CD4-positive, alpha-beta memory T cell (primary cell): Measurements from ENCODE around the gene TNIP1. TPM values are rescaled to one million over a fixed set of nuclear protein-coding genes. Genes with fewer than 3 reads are reported as not detected.
A peak's percentile ranks its signal among the peaks of the same experiment; 100 is the strongest.

Experiments used
- CTCF ChIA-PET: fragments of 350-600 bp; sonication (Branson Sonifier 250); formaldehyde crosslinking; loops from one replicate; lab custom pipeline; 2021; ENCODE audit warnings: inconsistent platforms; ENCODE audit not compliant: partially characterized antibody; lab: Charles Lee
- POLR2A ChIA-PET: fragments of 350-600 bp; sonication (Branson Sonifier 250); formaldehyde crosslinking; loops from one replicate; lab custom pipeline; 2021; ENCODE audit not compliant: partially characterized antibody; lab: Charles Lee
- DNase-seq, 5 donors: peaks; one replicate each; pipeline versions ENCODE4 v3.0.0 to v3.0.0-alpha.2; 2020 to 2022; ENCODE audit warnings: mixed read lengths in 1 of 5
- H3K27ac ChIP-seq: one replicate; pipeline ENCODE4 v1.7.0; 2013; ENCODE audit warnings: low read depth, low read length
- H3K27me3 ChIP-seq: 2 replicates; pipeline ENCODE4 v1.7.0; 2013; ENCODE audit warnings: mild to moderate bottlenecking, low read length, moderate library complexity; ENCODE audit not compliant: insufficient read depth
- H3K36me3 ChIP-seq: 2 replicates; pipeline ENCODE4 v1.7.0; 2013; ENCODE audit warnings: mild to moderate bottlenecking, low read length, moderate library complexity; ENCODE audit not compliant: insufficient read depth
- H3K4me1 ChIP-seq: 2 replicates; pipeline ENCODE4 v1.7.0; 2013; ENCODE audit warnings: mild to moderate bottlenecking, low read length, moderate library complexity; ENCODE audit not compliant: insufficient read depth
- H3K4me3 ChIP-seq, 2 donors: one replicate each; pipeline ENCODE4 v1.7.0; 2013; ENCODE audit warnings: low read length in 2 of 2, mild to moderate bottlenecking in 1 of 2
- H3K9me3 ChIP-seq, 2 donors: one replicate each; pipeline ENCODE4 v1.7.0; 2013; ENCODE audit warnings: low read length in 2 of 2, control low read depth in 1 of 2; ENCODE audit not compliant: control insufficient read depth in 1 of 2
- H3K27ac Mint-ChIP-seq, 7 donors: one replicate each; pipeline ENCODE4 v1.8.0; 2020 to 2021; ENCODE audit warnings: mixed read lengths in 7 of 7, mild to moderate bottlenecking in 6 of 7, inconsistent platforms in 3 of 7, moderate library complexity in 3 of 7
- H3K27me3 Mint-ChIP-seq, 2 donors: one replicate each; pipeline ENCODE4 v1.8.0; 2020 to 2021; ENCODE audit warnings: mixed read lengths in 2 of 2
- H3K36me3 Mint-ChIP-seq, 2 donors: one replicate each; pipeline ENCODE4 v1.8.0; 2020 to 2021; ENCODE audit warnings: mixed read lengths in 2 of 2, inconsistent platforms in 1 of 2, mild to moderate bottlenecking in 1 of 2
- H3K4me1 Mint-ChIP-seq, 4 donors: one replicate each; pipeline ENCODE4 v1.8.0; 2020 to 2021; ENCODE audit warnings: mixed read lengths in 4 of 4, mild to moderate bottlenecking in 1 of 4
- H3K4me3 Mint-ChIP-seq, 8 donors: one replicate each; pipeline ENCODE4 v1.8.0; 2020 to 2021; ENCODE audit warnings: mixed read lengths in 8 of 8, mild to moderate bottlenecking in 7 of 8, moderate library complexity in 6 of 8, inconsistent platforms in 3 of 8
- H3K9me3 Mint-ChIP-seq, 8 donors: one replicate each; pipeline ENCODE4 v1.8.0; 2020 to 2021; ENCODE audit warnings: mixed read lengths in 8 of 8, mild to moderate bottlenecking in 5 of 8, inconsistent platforms in 3 of 8, moderate library complexity in 1 of 8
- intact Hi-C: fragments of 100-400 bp; cut with micrococcal nuclease; formaldehyde crosslinking; loops from one replicate; pipeline ENCODE4 v1.15.1; 2023
- polyA plus RNA-seq, 2 donors: library from polyadenylated mRNA; unstranded; fragments of 300-500 nt; fragmentation: Illumina TruSeq; gene quantifications; one replicate each; pipeline ENCODE4 v1.2.3, GENCODE V29; 2021
- total RNA-seq, 2 experiments: library from RNA; stranded (reverse); gene quantifications; one replicate each; pipeline ENCODE4 v1.2.3, GENCODE V29; 2021

Gene TNIP1
- total RNA-seq (100 to 1,000 TPM; 227 to 233 TPM), polyA plus RNA-seq (10 to 100 TPM; 31.5 to 70.2 TPM)

GRCh38 chr5:151080613-151081430, at the start of gene TNIP1:
TNIP1 (minus strand) TSS chr5:151081034; CDS start chr5:151065095, 15,939 bp downstream.
- Histone ChIP-seq H3K9me3 (no peaks in the 10 kb centered on the region), H3K4me3 (peak within 1 kb of the TSS; percentile 61 to 87), H3K36me3 (peaks cover 13% of the 10 kb centered on the region), H3K27ac (peak within 1 kb of the TSS; percentile 99), H3K4me1 (peaks cover 89% of the 10 kb centered on the region), H3K27me3 (no peaks in the 10 kb centered on the region)
- Mint-ChIP-seq H3K36me3 (peaks cover 20 to 37% of the 10 kb centered on the region in 2 donors), H3K27ac (peak within 1 kb of the TSS; percentile 76 to 98 (median 96)), H3K4me1 (peaks cover 69 to 94% (median 76%) of the 10 kb centered on the region in 4 donors), H3K27me3 (no peaks in the 10 kb centered on the region), H3K9me3 (peaks cover 0 to 5% (median 0%) of the 10 kb centered on the region in 8 donors), H3K4me3 (peak within 1 kb of the TSS; percentile 88 to 98 (median 94))
- POLR2A ChIA-PET: interaction anchor here (0.7 to 6.8 kb wide), 25 partner anchors 9 to 668 kb away, joined by 3 to 106 read pairs (median 4); partner anchors contain the start of genes ANXA6, CCDC69, CD74 and GM2A
- CTCF ChIA-PET: interaction anchor here (1.5 to 7.4 kb wide), 8 partner anchors 12 to 68 kb away, joined by 4 to 80 read pairs (median 7); no protein-coding TSS in a partner anchor
- peak; percentile 91 to 97 (median 93) for DNase-seq
- intact Hi-C loops: loop anchor here (1.0 to 5.0 kb wide), 3 partner anchors 34 to 171 kb away; partner anchors contain the start of genes ANXA6 and GM2A

GRCh38 chr5:151130235-151130921, 49.5 kb upstream of the TNIP1 start:
- no peaks in the 10 kb centered on the region for H3K27me3 Mint-ChIP-seq
- no peak for DNase-seq
- intact Hi-C loops: no loop called here
- peaks cover 88 to 96% of the 10 kb centered on the region in 2 donors for H3K36me3 Mint-ChIP-seq
- H3K4me3 Mint-ChIP-seq: no peak overlapping the region
- H3K9me3 Mint-ChIP-seq: no peaks in the 10 kb centered on the region
- peak overlapping the region; percentile 27 for H3K27ac ChIP-seq
- H3K27me3 ChIP-seq: no peaks in the 10 kb centered on the region
- peaks cover 54 to 87% (median 74%) of the 10 kb centered on the region in 4 donors for H3K4me1 Mint-ChIP-seq
- H3K36me3 ChIP-seq: peaks cover 88% of the 10 kb centered on the region
- no peaks in the 10 kb centered on the region for H3K9me3 ChIP-seq
- no peak overlapping the region for H3K4me3 ChIP-seq
- ChIA-PET POLR2A (interaction anchor here (0.6 to 13.2 kb wide), 8 partner anchors 11 to 84 kb away, joined by 3 to 249 read pairs (median 4); partner anchors contain the start of gene ANXA6), CTCF (interaction anchor here (1.2 to 50.2 kb wide), 6 partner anchors 14 to 110 kb away, joined by 3 to 2066 read pairs (median 24); partner anchors contain the start of gene ANXA6)
- peaks cover 57% of the 10 kb centered on the region for H3K4me1 ChIP-seq
- peak overlapping the region in 6 of 7 donors; percentile 79 to 96 (median 87) for H3K27ac Mint-ChIP-seq

- no peak overlapping the region for H3K4me3 Mint-ChIP-seq
- intact Hi-C loops: loop anchor here (10.0 kb wide), 1 partner anchor 186 kb away; no protein-coding TSS in a partner anchor
- peaks cover 61% of the 10 kb centered on the region for H3K4me1 ChIP-seq
- peaks cover 86 to 93% of the 10 kb centered on the region in 2 donors for H3K36me3 Mint-ChIP-seq
- H3K36me3 ChIP-seq: peaks cover 87% of the 10 kb centered on the region
- H3K4me3 ChIP-seq: no peak overlapping the region
- ChIA-PET POLR2A (interaction anchor here (0.6 to 13.2 kb wide), 7 partner anchors 13 to 407 kb away, joined by 3 to 249 read pairs (median 5); partner anchors contain the start of gene ANXA6), CTCF (interaction anchor here (0.6 to 50.2 kb wide), 6 partner anchors 12 to 111 kb away, joined by 3 to 2066 read pairs (median 23); partner anchors contain the start of gene ANXA6)
- no peaks in the 10 kb centered on the region for H3K27me3 Mint-ChIP-seq
- no peak overlapping the region for H3K27ac ChIP-seq
- H3K27ac Mint-ChIP-seq: peak overlapping the region; percentile 73 to 84 (median 79)
- no peaks in the 10 kb centered on the region for H3K9me3 Mint-ChIP-seq
- H3K27me3 ChIP-seq: no peaks in the 10 kb centered on the region
- peaks cover 52 to 79% (median 66%) of the 10 kb centered on the region in 4 donors for H3K4me1 Mint-ChIP-seq
- DNase-seq: no peak
- H3K9me3 ChIP-seq: no peaks in the 10 kb centered on the region
These were observed 48.0 kb upstream of the TNIP1 start for GRCh38 chr5:151128817-151129216.

- Mint-ChIP-seq H3K27ac (peak overlapping the region; percentile 25 to 83 (median 69)), H3K9me3 (no peaks in the 10 kb centered on the region), H3K4me3 (no peak overlapping the region), H3K27me3 (no peaks in the 10 kb centered on the region), H3K4me1 (peaks cover 44 to 71% (median 58%) of the 10 kb centered on the region in 4 donors), H3K36me3 (peaks cover 79 to 90% of the 10 kb centered on the region in 2 donors)
- Histone ChIP-seq H3K4me1 (peaks cover 52% of the 10 kb centered on the region), H3K27me3 (no peaks in the 10 kb centered on the region), H3K4me3 (no peak overlapping the region), H3K36me3 (peaks cover 87% of the 10 kb centered on the region), H3K9me3 (no peaks in the 10 kb centered on the region), H3K27ac (peak overlapping the region; percentile 7)
- CTCF ChIA-PET: interaction anchor here (3.3 to 50.2 kb wide), 4 partner anchors 11 to 112 kb away, joined by 27 to 2066 read pairs (median 72); partner anchors contain the start of genes ANXA6 and CCDC69
- no peak for DNase-seq
- POLR2A ChIA-PET: interaction anchor here (1.7 to 13.2 kb wide), 2 partner anchors 24 to 36 kb away, joined by 5 to 249 read pairs; partner anchors contain the start of gene ANXA6
- intact Hi-C loops: loop anchor here (2.0 to 10.0 kb wide), 2 partner anchors 29 to 187 kb away; partner anchors contain the start of gene ANXA6
These were observed 47.1 kb upstream of the TNIP1 start for GRCh38 chr5:151127926-151128325.

GRCh38 chr5:151126199-151126645, 45.4 kb upstream of the TNIP1 start:
- peaks cover 74 to 89% of the 10 kb centered on the region in 2 donors for H3K36me3 Mint-ChIP-seq
- no peak overlapping the region for H3K4me3 ChIP-seq

GRCh38 chr5:151125421-151125820, 44.6 kb upstream of the TNIP1 start:
- Histone ChIP-seq H3K9me3 (no peaks in the 10 kb centered on the region), H3K27me3 (no peaks in the 10 kb centered on the region), H3K4me1 (peaks cover 29% of the 10 kb centered on the region), H3K36me3 (peaks cover 87% of the 10 kb centered on the region), H3K27ac (peak overlapping the region; percentile 47), H3K4me3 (no peak overlapping the region)
- Mint-ChIP-seq H3K27me3 (no peaks in the 10 kb centered on the region), H3K4me3 (peak overlapping the region in 7 of 8 donors; percentile 21 to 77 (median 51)), H3K27ac (peak overlapping the region; percentile 78 to 98 (median 92)), H3K36me3 (peaks cover 74 to 88% of the 10 kb centered on the region in 2 donors), H3K9me3 (no peaks in the 10 kb centered on the region), H3K4me1 (peaks cover 26 to 53% (median 37%) of the 10 kb centered on the region in 4 donors)
- ChIA-PET CTCF (interaction anchor here (0.7 to 50.2 kb wide), 39 partner anchors 9 to 190 kb away, joined by 3 to 2066 read pairs (median 7); partner anchors contain the start of genes ANXA6, CCDC69, GM2A and TNIP1), POLR2A (interaction anchor here (0.6 to 13.2 kb wide), 12 partner anchors 9 to 106 kb away, joined by 3 to 249 read pairs (median 6); partner anchors contain the start of genes ANXA6 and CCDC69)
- intact Hi-C loops: loop anchor here (10.0 kb wide), 1 partner anchor 189 kb away; no protein-coding TSS in a partner anchor
- peak in 3 of 5 donors; percentile 25 to 37 (median 27) for DNase-seq

More at GRCh38 chr5:151126199-151126645, 45.4 kb upstream of the TNIP1 start:
- Mint-ChIP-seq H3K27me3 (no peaks in the 10 kb centered on the region), H3K4me1 (peaks cover 30 to 54% (median 43%) of the 10 kb centered on the region in 4 donors), H3K4me3 (peak overlapping the region in 4 of 8 donors; percentile 43 to 54 (median 52)), H3K9me3 (no peaks in the 10 kb centered on the region), H3K27ac (peak overlapping the region; percentile 78 to 96 (median 91))
- ChIA-PET POLR2A (interaction anchor here (0.6 to 13.2 kb wide), 14 partner anchors 9 to 113 kb away, joined by 3 to 249 read pairs (median 4); partner anchors contain the start of genes ANXA6, CCDC69 and TNIP1), CTCF (interaction anchor here (0.7 to 50.2 kb wide), 43 partner anchors 10 to 190 kb away, joined by 3 to 2066 read pairs (median 6); partner anchors contain the start of genes ANXA6, CCDC69, GM2A and TNIP1)
- Histone ChIP-seq H3K36me3 (peaks cover 87% of the 10 kb centered on the region), H3K9me3 (no peaks in the 10 kb centered on the region), H3K27me3 (no peaks in the 10 kb centered on the region), H3K27ac (peak overlapping the region; percentile 47), H3K4me1 (peaks cover 35% of the 10 kb centered on the region)
- intact Hi-C loops: loop anchor here (1.0 to 10.0 kb wide), 4 partner anchors 31 to 189 kb away; partner anchors contain the start of gene ANXA6
- peak in 4 of 5 donors; percentile 65 to 73 (median 66) for DNase-seq
